ENCODE results near the gene PLEKHA6.
A peak's percentile ranks its signal among the peaks of the same experiment; 100 is the strongest.
"Not testable (repeated sequence)": the region's sequence is repeated elsewhere in the genome, so short reads cannot be mapped to it uniquely, and the experiment has no call there.

PLEKHA6 gene

DNA sequence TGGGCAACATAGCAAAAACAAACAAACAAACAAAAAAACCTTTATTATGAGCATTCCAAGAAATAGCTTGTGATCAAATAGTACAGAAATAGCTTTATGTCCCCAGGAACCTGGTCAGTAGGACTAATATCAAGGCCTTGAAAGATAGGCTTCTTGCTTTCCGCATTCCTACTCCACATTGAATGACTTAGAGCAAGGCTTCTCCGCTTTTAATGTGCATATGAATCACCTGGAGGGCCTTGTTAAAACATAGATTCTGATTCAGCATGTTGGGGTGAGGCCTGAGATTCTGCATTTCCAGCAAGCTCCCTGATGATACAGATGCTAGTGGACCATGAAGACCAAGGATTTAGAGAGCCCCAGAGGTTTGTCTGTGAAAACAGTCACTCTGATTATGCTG is 17.4 kb downstream of the PLEKHA6 start:
- no peak for DNase-seq
- intact Hi-C loops (cut with DNase I) = no loop called here

DNA sequence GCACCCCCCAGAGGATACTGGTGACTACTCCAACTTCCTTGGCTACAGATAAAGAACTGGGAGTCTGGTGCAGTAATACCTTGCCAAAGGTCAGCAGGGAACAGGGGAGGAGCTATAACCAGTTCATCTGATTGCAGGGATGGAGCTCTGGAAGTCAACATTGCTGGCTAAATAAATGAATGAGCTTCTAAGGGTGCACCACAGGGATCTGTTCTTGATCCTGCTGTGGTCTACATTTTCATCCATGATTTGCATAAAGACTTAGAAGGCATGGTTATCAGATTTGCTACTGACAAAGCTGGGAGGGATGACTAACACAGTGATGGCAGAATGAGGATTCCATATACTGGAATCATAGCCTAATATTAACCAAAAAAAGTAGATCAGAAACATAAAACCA is 18.3 kb downstream of the PLEKHA6 start:
- intact Hi-C loops (cut with DNase I) = no loop called here
- no peak for DNase-seq

DNA sequence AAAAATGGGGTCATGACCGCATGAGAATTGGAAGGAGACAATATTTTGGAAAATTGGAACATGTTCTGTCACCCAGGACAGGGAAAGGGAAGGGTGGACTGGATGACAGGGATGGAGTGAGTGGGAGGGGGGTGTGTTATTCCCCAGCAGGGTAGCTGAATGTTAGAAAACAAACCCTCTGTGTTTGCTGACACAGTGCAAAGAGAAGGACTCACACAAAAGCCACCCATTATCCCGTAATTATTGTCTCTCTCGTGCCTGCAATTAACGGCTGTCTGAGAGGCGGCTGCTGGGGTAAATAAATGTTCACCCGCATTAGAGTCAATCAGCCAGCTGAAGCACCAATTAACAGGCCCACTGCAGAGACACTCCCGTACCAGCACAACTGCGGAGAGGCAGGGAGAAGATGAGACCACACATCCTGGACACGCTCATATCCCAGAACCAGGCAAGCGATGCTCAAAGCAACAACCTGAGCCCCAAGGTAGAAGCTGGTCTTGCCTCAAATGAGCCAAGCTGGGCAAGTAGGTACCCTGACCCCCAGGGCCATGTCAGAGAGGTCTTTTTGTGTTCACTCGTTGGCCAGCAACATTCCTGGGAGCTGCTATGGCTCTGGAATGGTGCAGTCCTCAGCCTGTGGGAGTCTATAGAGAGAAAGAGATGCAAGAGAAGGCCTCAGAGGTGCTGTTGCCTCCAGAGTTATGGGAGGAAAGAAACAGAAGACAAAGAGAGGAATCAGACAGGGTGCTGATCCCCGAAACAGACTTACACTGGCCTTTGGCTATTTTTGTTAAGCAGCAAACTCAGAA is 19.4 kb downstream of the PLEKHA6 start:
- intact Hi-C loops (cut with DNase I) = no loop called here
- no peak for DNase-seq

DNA sequence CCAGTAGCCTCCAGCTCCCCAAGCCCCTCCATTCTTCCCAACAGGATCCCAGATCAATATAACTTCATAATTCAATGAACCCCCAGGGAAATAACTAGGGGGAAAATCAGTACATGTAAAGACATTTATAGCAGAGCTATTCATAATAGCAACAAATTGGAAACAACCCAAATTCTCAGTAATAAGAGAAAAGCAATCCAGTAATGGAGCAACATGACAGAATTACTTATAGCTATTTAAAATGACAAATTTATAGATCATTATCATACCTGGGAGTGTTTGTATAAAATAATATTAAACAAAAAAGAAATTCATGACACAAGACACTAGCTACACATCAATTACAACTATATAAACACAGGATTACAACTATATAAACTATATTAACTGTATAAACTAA is 20.2 kb downstream of the PLEKHA6 start:
- DNase-seq = no peak
- intact Hi-C loops (cut with DNase I) = no loop called here

DNA sequence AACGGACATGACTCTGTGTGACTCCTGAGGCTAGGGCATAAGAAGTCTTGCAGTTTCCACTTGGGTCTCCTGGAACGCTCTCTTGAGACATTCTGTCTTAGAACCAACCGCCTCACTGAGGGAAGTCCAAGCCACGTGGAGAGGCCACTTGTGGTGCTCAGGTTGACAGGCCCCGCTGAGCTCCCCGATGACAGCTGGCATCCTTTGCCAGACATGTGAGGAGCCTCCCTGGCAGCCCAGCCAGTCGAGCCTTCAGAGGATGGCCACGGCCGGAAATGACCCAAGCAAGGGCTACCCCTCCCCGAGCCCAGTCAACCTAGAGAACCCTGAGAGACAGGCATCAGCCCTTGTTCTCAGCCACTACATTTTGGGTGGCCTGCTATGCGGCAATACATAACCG is 20.7 kb downstream of the PLEKHA6 start:
- DNase-seq = no peak
- intact Hi-C loops (cut with DNase I) = no loop called here

DNA sequence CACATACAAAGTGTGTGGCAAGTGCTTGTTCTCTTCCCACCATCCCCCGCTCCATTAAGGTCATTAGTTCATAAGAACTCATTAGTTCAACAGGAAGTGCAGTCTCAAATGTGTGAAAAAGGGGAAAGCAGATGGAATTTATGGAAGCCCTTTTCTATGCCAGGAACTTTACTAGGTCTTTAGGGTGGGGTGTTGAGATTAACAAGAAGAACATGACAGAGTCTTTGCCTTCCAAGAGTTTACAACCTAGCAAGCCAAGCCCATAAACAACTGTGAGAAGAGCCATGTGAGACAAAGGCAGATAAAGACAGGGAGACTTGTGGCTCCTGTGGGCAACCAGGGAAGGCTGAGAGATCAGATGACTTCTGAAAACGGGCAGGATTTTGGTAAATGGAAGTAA is 21.4 kb downstream of the PLEKHA6 start:
- intact Hi-C loops (cut with DNase I) = no loop called here
- no peak for DNase-seq

DNA sequence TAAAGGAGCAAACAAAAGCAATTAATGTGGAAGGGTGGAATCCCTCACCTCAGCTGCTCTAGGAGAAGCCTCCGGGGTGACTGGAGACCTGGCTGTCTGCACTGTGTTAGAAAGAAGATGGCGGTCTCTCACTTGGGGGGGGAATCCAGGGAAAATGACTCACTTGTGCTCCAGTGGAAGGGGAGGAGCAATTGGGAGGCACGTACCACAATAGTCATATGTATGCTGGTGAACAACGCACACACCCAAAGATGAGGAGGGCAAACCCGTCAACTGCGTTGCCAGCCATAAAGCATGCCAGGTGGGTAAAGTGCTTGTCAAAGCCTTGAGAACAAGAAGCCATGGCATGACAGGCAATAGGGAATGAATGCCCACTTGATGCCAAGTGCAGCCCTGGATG is 22.1 kb downstream of the PLEKHA6 start:
- DNase-seq = peak in 23 of 42 donors; percentile 30 to 81 (median 63)
- intact Hi-C loops (cut with DNase I) = no loop called here

DNA sequence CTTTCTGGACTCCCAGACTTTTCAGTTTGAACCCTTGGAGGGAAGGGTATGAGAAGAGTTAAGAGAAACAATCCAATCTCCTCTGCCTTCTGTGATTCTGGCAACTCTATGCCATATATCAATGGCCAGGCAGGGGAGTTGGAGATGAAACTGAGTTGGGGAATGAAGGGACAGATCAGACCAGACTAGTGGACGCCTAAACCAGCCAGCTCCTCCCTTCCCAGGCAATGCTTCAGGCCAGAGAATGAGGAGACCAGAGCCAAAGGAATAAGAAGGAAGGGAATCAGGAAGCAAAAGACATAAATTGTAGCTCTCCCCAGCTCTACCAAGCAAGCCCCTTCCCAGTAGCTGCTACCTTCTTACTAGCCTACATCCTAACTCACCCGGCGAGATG is 22.7 kb downstream of the PLEKHA6 start:
- intact Hi-C loops (cut with DNase I) = no loop called here

DNA sequence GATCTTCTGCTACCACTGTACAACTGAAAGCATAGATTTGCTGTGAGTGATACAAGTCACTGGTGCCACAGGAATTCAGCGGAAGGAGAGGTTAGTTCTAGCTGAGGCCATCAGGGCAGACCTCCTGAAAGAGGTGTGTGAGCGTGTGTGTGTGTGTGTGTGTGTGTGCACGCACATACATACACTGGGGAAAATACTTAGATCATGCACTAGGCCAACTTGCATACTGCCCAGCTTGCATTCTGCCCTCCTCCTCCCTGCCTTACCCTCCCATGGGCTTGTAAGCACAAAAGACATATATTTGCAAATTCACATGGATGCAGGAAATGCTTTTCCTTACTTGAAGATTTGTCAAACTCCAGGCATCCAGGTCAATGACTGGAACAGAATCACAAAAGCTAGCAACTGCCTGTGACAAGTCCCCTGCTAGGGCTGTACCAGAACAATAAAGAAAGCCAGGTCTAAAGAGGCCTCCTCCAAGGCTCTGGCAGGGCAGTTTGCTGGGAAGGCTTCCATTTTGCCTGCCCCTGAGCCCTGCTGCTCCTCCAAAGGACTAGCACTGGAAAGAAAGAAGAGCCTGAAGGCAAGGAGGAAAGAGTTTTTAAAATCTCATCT is 23.2 kb downstream of the PLEKHA6 start:
- intact Hi-C loops (cut with DNase I) = no loop called here

More for the DNA sequence above, 22.7 kb downstream of the PLEKHA6 start:
- DNase-seq = no peak

DNA sequence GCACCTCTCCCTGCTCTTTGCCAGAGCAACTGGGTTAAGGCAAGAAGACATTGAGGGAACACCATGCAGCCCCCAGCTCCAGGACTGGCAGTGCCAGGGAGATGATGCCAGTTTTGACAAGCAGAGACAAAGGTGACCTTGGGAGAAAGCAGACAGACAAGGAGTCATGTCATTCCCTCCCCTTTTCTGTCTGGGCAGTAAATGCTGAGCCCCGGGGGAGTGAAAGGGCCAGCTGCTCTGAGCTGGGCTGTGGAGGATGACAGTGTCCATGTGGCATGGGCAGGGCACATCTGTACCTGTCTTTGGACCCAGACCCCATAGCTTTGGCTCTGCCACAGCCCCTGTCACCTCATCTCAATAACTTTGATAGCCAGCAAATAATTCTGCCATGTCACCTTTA is 24.2 kb downstream of the PLEKHA6 start:
- no peak for DNase-seq
- intact Hi-C loops (cut with DNase I) = no loop called here

More for the DNA sequence above, 23.2 kb downstream of the PLEKHA6 start:
- DNase-seq = no peak

DNA sequence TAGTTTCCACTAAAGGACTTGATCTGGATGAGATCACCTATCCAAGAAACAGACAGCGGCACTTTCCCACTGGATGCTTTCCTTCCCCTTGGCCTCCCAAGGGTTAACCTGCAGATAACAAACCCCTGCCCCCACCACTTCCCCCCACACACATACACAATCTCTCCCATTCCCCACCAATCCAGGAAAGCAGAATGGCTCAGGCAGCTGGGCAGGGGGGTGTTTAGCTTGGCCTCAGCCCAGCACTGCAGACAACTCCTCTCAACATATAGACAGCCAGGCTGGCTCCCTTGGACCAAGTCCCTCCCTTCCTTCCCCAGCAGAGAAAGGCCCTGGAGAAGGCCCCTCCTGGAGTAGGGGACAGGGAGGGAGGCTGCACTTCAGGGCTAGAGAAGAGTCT is 24.6 kb downstream of the PLEKHA6 start:
- DNase-seq = no peak
- intact Hi-C loops (cut with DNase I) = no loop called here

DNA sequence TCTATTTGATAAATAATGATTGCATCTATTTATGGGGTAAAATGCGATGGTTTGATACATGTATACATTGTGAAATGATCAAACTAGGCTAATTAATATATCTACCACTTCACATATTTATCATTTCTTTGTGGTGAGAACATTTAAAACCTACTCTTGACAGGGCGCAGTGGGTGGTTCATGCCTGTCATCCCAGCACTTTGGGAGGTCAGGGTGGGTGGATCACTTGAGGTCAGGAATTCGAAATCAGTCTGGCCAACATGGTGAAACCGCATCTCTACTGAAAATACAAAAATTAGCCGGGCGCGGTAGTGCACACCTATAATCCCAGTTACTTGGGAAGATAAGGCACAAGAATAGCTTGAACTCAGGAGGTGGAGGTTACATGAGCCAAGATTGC is 25.3 kb downstream of the PLEKHA6 start:
- intact Hi-C loops (cut with DNase I) = no loop called here
- DNase-seq = peak in 3 of 42 donors; percentile 27 to 62 (median 54)

DNA sequence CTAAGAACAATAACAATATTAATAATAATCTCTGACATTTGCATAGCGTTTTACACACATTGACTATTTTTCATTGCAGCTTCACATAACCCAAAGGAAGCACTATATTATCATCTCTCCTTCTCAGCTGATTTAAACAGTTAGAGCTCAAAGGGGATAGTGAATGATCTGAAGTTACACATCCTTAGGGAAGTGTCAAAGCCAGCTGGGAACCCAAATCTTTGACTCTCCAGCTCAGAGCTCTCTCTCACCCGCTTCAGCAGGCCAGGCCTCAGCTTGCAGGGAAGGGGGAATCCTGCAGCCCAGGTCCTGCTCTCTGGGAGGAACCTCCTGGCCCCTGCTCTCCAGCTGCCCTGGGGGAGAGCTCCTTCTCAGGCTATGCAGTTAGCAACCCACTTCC is 26.3 kb downstream of the PLEKHA6 start:
- peak in 1 of 42 donors; percentile 18 for DNase-seq
- intact Hi-C loops (cut with DNase I) = no loop called here

DNA sequence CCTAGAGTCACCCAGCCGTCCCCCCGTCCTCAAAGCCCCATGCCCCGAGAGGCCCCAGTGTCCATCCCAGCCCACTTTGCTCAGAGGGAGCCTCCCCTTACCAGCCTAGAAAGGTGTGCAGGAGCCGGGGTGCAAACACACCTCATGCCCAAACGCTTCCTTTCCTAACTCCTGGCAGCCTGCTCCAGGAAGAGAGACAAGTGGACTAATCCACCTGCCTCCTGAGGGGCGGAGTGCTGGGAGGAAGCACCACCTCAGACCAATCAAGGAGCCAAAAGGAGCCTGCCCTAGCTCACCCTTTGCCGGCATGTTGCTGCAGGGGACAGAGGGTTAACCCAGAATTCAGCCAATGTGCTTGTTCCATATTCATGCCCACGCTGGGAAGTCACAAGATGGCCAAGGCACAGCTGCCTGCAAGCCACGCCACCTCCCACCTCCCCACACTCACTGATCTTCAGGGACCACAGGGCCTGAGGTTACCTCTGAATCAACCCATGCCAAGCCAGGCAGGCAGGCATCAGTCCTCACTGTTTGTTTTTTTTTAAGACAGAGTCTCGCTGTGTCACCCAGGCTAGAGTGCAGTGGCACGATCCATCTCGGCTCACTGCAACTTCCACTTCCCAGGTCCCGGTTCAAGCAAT is 27.8 kb downstream of the PLEKHA6 start:
- intact Hi-C loops (cut with DNase I) = no loop called here
- peak in 1 of 42 donors; percentile 27 for DNase-seq

DNA sequence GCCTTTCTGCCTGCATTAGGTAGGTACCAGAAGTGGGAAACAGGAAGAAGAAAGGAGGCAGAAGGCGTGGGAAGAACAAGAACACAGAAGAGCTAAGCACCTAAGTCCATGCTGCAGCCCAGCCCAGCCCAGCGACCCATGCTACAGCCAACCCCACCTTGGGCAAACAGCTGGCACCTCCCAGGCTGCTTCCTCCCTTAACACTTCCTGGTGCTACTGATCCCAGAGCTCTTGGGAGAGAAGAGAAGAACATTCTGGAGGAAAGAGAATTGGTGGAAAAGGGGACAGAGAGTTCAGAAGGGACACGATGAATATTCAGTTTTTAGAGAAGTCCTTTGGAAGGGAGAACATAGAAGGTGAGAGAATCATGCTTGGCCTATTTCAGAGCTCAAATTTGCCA is 28.5 kb downstream of the PLEKHA6 start:
- intact Hi-C loops (cut with DNase I) = no loop called here
- no peak for DNase-seq

DNA sequence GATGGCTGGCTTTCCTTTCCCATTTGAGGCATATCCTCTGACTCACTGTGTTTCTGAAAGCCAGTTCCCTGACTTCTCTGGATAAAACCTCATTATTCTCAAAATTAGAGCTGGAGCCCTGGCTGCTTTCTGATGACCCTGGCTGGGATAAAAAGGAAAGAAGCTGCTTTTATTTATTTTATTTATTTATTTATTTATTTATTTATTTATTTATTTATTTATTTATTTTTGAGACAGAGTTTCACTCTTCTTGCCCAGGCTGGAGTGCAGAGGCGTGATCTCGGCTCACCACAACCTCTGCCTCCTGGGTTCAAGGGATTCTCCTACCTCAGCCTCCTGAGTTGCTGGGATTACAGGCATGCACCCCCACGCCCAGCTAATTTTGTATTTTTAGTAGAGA is 31.9 kb downstream of the PLEKHA6 start:
- DNase-seq; intact Hi-C loops (cut with DNase I): not testable (repeated sequence)

DNA sequence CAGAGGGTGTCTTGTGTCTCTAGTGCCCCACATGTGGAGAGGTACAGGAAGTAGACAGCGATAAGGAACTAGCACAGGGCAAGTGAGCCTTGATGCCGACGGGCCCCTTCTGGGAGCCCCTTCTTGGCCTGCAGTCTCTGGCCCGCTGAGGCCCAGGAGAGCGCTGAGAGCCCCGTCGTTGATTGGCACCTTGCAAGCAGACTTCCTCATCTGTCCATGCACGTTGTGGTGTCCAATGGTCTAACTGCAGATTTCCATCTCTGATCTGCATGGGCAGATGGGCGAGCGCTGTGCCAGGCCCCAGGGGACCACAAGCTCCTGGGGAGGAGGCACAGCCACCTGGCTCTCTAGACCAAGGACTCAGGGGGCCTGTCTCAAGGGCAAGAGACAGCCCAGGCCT is 32.4 kb downstream of the PLEKHA6 start:
- no peak for DNase-seq
- intact Hi-C loops (cut with DNase I) = no loop called here

DNA sequence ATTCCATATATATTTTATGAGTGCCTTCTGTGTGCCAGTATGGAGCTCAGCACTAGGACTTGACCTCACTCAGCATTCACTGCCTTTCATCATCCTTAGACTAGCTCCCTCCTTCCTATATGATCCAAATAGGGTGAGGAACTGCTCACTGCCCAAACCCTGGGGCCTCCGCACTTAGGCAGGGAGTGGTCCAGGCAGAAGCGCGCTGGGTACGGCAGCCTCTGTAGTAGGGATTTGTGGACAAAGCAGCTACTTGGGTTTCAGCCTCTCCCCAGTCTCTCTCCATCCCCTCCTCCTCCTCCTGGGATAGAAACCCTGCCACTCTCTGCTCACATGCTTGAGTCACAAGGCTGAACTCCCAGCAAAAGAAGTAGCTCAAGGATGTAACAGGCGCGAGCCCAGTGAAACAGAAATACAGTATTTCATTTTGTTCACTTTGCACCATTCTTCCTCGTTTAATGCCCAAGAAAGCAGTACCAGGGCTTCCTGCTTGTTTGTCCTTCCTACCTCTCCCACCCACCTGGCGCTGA is 32.9 kb downstream of the PLEKHA6 start:
- intact Hi-C loops (cut with DNase I) = no loop called here
- peak in 21 of 42 donors; percentile 39 to 78 (median 61) for DNase-seq

DNA sequence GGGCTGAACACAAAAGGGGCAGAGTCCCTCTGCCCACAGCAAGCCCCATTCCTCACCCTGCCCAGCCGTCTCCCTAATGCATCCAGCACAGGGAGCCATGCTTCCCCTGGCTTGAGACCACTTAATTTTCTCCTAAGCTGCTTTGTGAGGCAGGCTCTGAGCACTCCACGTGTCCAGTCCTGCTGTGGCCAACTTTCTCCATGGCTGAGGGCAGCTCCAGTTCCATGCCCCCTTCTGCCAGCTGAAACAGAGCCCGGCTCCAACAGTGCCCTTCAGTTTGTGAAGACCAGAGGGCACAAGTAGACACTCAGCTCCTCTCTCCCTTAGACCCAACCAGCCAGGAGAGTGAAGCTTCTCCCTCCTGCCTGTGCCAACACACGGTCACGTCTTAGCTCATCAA is 33.8 kb downstream of the PLEKHA6 start:
- peak in 19 of 42 donors; percentile 26 to 75 (median 52) for DNase-seq
- intact Hi-C loops (cut with DNase I) = no loop called here

DNA sequence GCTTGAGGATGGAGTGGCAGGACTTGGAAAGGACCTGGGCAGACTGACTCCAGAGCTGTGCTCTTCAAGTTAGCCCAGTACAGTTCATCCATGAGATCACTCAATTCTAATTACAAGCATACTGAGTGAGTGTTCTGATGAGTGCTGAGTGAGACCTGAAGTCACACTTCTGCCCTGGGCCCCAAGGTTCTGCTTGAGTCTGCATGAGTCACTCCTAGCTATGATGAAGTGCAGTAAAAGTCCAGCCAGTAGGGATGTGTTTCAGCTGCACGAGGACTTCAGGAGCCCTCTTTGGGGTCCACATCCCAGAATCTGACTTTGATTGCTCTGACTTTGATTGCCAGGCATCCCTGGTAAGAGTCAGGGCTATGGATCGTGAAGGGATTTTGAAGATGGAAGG is 35.8 kb downstream of the PLEKHA6 start:
- intact Hi-C loops (cut with DNase I) = no loop called here
- DNase-seq = peak in 2 of 42 donors; percentile 35 to 61
